SK-MEL-5 (cell line): ENCODE data around the gene MRPS12. TPM values are rescaled to one million over a fixed set of nuclear protein-coding genes. Genes with fewer than 3 reads are reported as not detected.

Experiments
- total RNA-seq: library from RNA; depleted of rRNA; stranded (reverse); fragments of >200 nt; shearing (Covaris generic); gene quantifications from 2 replicates; pipeline ENCODE4 v1.2.3, GENCODE V29; 2014; rRNA removed

MRPS12 gene
- total RNA-seq, 1 experiment from 2014 or later, result 73.1 TPM

Other genes with a start within 250 kb of the MRPS12 start
- gene CAPN12, start 186.5 kb upstream of the MRPS12 start, total RNA-seq, result not detected in 2 replicates
- gene LGALS7, start 157.4 kb upstream of the MRPS12 start, total RNA-seq, result not detected in 2 replicates
- not detected in 2 replicates for gene LGALS7B, start 141.7 kb upstream of the MRPS12 start, total RNA-seq
- not detected in 2 replicates for gene LGALS4, start 118.0 kb upstream of the MRPS12 start, total RNA-seq
- 36.2 and 46.3 TPM in 2 replicates for gene ECH1, start 99.2 kb upstream of the MRPS12 start, total RNA-seq
- 225 and 255 TPM in 2 replicates for gene HNRNPL, start 81.0 kb upstream of the MRPS12 start, total RNA-seq
- gene RINL, start 52.7 kb upstream of the MRPS12 start, total RNA-seq, result 0.87 and 1.2 TPM in 2 replicates
- 37.9 and 39.5 TPM in 2 replicates for gene SIRT2, start 31.3 kb upstream of the MRPS12 start, total RNA-seq
- 16.8 and 17.9 TPM in 2 replicates for gene NFKBIB, start 31.0 kb upstream of the MRPS12 start, total RNA-seq
- not detected in 2 replicates for gene CCER2, start 18.8 kb upstream of the MRPS12 start, total RNA-seq
- 19.0 and 22.7 TPM in 2 replicates for gene SARS2, start 181 bp upstream of the MRPS12 start, total RNA-seq
- 29.0 and 30.3 TPM in 2 replicates for gene FBXO17, start 44.8 kb downstream of the MRPS12 start, total RNA-seq
- gene FBXO27, start 101.6 kb downstream of the MRPS12 start, total RNA-seq, result 0.32 and 1.0 TPM in 2 replicates
- 0.05 TPM in 1 of 2 replicates, not detected in the other for gene ACP7, start 153.4 kb downstream of the MRPS12 start, total RNA-seq
- gene PAK4, start 194.8 kb downstream of the MRPS12 start, total RNA-seq, result 3.7 TPM in 2 replicates